ENCODE data around the gene FASLG.
"Not testable (repeated sequence)": the region's sequence is repeated elsewhere in the genome, so short reads cannot be mapped to it uniquely, and the experiment has no call there.

The FASLG gene, protein sequence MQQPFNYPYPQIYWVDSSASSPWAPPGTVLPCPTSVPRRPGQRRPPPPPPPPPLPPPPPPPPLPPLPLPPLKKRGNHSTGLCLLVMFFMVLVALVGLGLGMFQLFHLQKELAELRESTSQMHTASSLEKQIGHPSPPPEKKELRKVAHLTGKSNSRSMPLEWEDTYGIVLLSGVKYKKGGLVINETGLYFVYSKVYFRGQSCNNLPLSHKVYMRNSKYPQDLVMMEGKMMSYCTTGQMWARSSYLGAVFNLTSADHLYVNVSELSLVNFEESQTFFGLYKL

DNA sequence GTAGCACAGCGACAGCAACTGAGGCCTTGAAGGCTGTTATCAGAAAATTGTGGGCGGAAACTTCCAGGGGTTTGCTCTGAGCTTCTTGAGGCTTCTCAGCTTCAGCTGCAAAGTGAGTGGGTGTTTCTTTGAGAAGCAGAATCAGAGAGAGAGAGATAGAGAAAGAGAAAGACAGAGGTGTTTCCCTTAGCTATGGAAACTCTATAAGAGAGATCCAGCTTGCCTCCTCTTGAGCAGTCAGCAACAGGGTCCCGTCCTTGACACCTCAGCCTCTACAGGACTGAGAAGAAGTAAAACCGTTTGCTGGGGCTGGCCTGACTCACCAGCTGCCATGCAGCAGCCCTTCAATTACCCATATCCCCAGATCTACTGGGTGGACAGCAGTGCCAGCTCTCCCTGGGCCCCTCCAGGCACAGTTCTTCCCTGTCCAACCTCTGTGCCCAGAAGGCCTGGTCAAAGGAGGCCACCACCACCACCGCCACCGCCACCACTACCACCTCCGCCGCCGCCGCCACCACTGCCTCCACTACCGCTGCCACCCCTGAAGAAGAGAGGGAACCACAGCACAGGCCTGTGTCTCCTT lies at the start of gene FASLG:
FASLG (plus strand) TSS at position 233 of the 583 bp plus-strand sequence; CDS start at position 332, 99 bp downstream.
- intact Hi-C loops (cut with DNase I): no loop called here
- DNase-seq: peak in 1 of 10 donors; percentile 78

DNA sequence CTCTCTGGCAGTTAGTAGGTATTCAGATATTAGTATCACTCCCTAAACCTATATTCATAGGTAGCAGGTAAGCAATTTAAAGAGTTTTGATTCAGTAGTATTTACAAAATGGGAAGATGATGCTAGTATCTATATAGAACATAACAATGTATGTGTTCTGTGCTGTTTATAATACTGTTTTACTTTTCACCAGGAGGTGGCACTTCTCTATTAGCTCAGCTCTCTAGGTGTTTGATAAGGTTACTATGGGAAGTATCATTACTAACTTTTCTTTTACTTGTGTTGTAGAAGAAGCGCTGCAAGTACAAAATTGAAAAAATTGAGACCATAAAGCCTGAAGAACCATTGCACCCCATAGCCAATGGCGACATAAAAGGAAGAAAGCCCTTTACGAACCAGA lies 49.4 kb upstream of the FASLG start:
- intact Hi-C loops (cut with DNase I): no loop called here
- DNase-seq: no peak

DNA sequence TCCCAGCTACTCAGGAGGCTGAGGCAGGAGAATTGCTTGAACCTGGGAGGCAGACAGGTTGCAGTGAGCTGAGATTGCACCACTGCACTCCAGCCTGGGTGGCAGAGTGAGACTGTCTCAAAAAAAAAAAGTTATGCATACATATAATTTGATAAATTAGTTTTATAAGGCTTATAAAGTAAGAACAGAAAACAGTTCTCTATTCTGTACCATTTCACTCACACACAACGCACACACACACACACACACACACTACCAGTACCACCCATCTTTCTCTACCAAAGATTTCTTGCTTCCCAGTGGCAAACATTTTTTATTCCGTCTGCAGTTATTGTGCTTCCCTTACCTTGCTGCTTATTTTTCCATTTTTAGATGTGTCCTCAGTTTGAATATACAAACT lies 46.4 kb upstream of the FASLG start:
- intact Hi-C loops (cut with DNase I): loop anchor here (10.0 kb wide), 1 partner anchor 102 kb away; no protein-coding TSS in a partner anchor
- no peak for DNase-seq

DNA sequence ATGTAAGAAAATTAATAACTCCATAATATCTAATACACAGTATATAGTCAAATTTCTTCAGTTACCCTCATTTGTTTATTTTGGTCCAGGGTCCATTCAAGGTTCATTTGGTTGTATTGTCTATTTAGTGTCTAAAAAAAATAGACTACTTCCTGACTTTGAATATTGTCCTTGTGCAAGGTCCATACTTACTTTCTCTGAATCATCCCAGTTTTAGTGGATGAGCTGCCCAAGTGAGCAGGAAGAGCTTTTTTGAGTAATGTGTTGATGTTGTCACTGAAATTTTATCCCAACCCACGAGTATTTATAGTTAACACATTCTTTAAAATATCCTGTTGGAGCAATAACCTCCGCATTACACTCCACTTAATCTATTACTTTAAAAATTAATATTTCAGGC lies 45.6 kb upstream of the FASLG start:
- intact Hi-C loops (cut with DNase I): loop anchor here (10.0 kb wide), 1 partner anchor 102 kb away; no protein-coding TSS in a partner anchor
- DNase-seq: no peak

DNA sequence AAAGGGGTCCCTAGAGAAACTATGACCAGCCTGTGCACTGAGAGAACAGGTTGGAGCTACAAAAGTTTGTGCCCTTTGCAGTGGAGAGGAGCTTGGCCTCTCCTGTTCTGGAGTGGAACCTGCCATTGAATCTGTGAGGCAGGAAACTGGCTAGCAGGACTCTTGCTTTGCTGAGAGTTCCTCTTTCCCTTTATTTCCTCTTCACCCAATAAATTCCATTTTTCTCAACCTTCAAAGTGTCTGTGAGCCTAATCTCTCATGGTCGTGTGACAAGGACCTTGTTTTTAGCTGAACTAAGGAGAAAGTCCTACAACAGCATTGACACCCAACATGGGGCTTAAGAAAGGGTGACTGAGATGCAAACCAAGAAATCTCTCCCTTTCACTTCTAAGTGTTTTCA lies 42.7 kb upstream of the FASLG start:
- intact Hi-C loops (cut with DNase I): loop anchor here (10.0 kb wide), 1 partner anchor 99 kb away; no protein-coding TSS in a partner anchor
- DNase-seq: no peak

DNA sequence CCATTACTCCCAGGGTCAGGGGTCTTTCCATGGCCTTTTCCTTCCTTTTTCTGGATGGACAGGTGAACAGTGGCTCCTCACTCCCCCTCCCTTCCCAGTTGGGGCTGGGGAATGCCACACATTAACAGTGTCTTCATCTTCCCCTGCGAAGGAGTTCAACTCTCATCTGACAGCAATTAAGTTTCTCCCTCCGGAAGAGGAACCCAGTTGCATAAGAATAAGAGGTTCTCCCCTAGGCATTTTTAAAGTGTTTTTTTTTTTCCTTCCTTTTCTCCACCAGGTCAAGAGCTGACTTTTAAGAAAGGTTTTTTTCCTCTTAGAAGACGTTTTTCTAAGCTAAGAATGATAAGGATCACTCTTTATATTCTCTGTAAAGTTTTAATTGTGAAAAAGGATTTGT lies 42.3 kb upstream of the FASLG start:
- intact Hi-C loops (cut with DNase I): loop anchor here (10.0 kb wide), 1 partner anchor 98 kb away; no protein-coding TSS in a partner anchor
- DNase-seq: no peak

DNA sequence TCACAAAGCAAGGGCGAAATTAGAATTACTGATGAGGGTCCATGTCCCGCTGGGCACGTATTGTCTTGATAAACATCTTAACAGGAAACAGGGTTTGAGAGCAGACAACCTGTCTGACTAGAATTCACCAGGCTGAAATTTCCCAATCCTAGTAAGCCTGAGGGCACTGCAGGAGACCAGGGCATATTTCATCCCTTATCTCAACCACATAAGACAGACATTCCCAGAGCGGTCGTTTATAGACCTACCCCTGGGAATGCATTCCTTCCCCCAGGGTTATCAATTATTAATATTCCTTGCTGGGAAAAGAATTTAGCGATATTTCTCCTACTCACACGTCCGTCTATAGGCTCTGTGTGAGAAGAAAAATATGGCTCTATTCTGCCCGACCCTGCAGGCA lies 38.3 kb upstream of the FASLG start:
- DNase-seq; intact Hi-C loops (cut with DNase I): not testable (repeated sequence)

DNA sequence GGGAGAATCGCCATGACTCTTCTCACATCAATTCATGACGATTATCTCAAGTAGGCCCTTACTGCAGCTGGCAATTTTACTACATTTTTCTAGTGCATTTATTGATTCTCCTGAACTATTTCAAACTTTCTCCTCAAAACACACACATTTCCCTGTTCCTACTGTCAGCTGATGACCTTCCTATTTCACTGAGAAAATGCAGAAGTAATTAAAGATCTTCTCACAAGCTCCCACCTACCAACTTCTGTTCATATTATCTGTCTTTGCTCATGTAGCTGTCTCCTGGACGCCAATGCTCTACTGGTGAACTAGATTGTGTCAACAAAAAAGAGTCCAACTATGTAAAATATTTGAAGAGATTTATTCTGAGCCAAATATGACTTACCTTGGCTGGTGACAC lies 36.4 kb upstream of the FASLG start:
- DNase-seq: no peak
- intact Hi-C loops (cut with DNase I): no loop called here

DNA sequence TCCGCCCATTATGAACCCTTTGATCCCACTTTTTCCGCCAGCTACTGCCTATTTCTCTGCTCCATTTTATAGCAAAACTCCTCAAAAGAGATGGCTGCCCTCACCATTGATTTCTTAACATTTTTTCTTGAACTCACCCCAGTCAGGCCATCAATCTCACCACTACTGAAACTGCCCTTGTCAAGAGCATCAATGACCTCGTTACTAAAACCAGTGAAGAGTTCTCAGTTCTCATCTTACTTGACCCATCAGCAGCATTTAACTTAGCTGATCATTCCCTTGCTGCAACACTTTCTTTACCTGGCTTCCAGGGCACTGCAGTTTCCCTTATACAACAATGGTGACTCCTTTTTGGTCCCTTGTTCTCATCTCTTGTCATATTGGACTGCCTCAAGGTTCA lies 35.2 kb upstream of the FASLG start:
- intact Hi-C loops (cut with DNase I): no loop called here
- no peak for DNase-seq

DNA sequence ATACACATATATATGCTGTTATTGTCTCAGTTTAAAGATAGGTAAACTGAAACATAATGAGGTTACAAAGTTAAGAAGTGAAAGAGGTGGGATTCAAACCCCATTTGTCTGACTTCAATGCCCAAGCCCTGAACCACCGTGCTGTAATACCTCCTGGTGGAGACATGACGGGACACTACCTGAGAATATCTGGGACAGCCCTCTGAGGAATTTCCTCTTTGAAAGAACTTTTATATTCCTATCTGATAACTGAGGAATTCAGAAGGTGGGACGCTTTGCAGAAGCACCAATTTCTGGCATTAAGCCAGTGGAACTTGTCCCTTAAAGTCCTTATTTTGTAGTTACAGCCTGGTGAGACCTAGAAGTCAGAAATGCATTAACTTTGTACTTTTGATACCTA lies 32.1 kb upstream of the FASLG start:
- DNase-seq: no peak
- intact Hi-C loops (cut with DNase I): no loop called here

DNA sequence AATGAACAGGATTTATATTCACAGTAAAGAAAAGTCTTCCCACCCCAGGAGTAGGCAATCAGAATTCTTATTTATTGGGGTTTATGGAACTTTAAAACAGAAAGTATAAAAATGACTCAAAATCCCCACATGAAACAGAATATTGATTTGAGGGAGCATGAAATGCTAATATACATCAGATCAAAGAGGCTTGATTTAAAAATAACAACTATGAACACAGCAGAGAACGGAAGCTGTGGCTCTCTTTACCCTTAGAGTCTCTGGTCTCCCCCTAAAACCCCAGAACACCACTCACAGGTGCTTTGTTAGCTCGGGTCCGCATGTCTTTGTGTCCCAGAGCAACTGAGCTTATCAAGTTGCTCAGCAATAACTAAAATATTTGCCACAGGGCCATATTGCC lies 31.2 kb upstream of the FASLG start:
- no peak for DNase-seq
- intact Hi-C loops (cut with DNase I): no loop called here

DNA sequence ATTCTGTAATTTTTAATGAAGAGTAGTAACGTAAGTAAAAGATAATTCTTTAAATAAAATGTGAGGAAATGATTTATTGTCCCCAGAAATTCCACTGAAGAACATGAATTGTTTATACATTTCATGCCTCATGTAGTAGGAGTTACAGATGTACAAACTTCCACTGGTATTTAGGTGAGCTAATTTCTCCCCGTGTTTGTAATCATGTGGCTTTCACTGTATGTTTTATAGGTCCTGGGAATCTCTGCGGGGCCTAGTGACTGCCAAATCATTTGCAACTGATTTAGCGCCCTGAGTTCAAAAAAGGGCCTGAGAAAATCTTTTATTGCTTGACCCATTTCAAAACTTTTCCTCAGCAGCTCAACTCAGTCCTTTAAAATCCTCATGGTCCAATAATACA lies 30.5 kb upstream of the FASLG start:
- intact Hi-C loops (cut with DNase I): no loop called here

DNA sequence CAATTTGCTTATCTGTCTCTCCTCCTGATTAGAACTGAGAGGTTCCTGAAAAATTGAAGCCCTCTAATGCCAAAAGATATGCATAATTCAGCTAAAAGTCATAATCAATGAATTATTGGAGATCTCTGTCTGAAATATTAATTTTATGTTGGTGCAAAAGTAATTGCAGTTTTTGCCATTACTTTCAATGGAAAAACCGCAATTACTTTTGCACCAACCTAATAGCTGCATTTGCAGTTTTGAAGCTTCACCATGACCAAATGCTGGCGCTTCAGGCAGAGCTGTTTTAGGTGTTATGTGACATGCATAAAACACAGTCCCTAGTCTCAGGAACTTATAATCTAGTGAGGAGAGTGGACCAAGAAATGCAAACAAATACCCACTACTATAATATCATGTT lies 29.7 kb upstream of the FASLG start:
- intact Hi-C loops (cut with DNase I): no loop called here
- no peak for DNase-seq

More for the DNA sequence above, 30.5 kb upstream of the FASLG start:
- no peak for DNase-seq

DNA sequence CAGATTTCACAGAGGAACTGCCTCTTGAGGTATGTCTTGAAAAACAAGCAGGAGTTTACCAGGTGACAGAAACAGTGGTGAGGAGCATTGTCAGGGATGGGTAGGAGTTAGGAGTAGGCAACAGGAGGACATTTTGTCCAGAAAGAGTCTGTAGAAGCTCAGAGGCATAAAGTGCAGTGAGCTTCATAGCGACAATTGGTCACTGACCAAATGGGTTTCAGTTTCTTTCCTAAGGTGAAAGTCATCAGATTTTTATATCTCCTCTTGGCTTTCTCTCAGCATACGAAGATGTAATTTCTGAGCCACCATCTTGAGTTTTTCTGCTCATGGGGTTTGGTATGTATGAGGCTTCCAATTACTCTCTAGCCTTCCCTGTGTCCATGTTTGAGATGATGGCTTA lies 29.3 kb upstream of the FASLG start:
- DNase-seq: no peak
- intact Hi-C loops (cut with DNase I): no loop called here

DNA sequence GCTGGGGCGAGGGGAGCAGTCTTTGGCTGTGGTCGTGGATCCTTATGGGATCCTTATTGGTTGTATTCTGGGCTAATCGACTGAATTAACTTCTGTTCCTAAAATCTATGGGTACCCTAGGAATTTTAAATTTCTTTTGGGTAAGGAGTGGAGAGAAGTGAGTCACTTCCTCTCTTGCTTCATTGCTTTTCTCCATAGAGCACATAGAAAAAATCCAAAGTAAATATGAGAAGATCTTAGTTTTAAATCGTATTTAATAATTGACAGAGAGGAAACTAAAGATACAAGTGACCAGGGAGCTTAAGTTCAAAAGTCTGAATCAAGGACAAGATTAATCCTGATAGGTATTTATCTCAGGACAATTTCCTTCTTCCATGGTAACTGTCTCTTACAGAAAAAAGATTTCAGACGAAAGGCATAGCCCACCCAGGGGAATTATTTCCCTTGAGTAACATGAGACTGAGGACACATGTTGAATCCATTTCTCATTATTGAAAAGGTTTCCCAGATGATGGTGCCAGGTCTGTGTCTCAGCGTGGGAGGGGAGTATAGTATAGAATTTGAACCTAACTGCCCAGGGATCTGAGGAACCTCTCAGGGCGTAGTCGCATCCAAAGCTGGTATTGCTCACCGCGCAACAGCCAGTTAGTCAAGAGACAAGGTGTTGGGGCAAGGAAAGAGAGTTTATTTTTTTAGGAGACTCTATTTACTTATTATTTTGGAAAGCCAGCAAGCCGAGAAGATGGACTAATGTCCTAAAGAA lies 28.7 kb upstream of the FASLG start:
- intact Hi-C loops (cut with DNase I): no loop called here

DNA sequence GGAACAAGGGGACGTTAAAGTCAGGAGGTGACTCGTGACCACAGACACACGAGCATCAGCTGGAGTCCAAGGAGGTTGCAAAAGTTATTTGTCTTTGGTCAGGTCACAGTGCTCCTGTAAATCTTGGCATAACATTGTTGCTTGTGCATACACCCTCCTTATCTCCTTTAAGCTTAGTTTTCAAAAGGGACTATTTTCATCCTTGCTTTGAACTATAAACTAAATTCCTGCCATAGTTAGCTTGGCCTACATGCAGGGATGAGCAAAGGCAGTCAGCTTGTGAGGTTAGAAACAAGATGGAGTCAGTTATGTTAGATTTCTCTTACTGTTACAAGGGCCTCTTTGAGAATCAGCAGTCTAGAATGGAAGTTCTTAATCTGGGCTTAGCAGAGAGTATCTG lies 28.0 kb upstream of the FASLG start:
- no peak for DNase-seq
- intact Hi-C loops (cut with DNase I): no loop called here

More for the DNA sequence above, 28.7 kb upstream of the FASLG start:
- no peak for DNase-seq

DNA sequence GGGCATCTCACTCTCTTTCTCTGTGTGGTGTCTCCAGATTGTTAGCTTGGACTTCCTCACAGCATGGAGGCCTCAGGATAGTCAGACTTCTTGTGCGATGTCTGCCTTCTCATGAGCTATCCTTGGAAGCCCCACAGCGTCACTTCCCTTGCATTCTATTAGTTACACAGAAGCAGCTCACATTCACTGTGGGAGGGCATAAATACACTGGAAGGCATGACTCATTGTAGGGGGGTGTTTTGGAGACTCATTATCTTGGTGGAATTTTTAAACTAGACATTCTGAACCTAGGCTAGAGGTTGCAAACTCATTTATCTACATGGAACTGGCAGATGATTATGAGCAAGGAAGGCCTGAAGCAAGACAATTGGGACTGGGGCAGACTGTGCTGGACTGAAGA lies 21.4 kb upstream of the FASLG start:
- intact Hi-C loops (cut with DNase I): no loop called here
- DNase-seq: no peak

DNA sequence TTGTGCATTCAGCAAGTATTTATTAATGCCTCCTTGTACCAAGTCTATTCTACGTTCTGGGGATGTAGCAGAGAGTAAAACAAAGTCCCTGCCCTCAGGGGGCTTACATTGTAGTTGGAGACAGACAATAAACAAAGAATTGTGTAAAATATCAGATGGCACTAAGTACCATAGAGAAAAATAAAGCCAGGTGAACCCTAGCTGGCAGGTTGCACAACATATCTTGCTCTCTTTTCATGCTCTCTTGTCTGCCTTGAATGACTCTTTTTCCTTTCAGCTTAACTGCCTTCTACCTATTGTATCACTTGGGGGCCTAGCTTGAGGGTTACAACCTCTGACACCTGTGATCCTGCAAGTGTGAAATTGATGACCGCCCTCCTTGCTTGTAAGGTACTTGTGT lies 20.7 kb upstream of the FASLG start:
- intact Hi-C loops (cut with DNase I): no loop called here
- DNase-seq: no peak

DNA sequence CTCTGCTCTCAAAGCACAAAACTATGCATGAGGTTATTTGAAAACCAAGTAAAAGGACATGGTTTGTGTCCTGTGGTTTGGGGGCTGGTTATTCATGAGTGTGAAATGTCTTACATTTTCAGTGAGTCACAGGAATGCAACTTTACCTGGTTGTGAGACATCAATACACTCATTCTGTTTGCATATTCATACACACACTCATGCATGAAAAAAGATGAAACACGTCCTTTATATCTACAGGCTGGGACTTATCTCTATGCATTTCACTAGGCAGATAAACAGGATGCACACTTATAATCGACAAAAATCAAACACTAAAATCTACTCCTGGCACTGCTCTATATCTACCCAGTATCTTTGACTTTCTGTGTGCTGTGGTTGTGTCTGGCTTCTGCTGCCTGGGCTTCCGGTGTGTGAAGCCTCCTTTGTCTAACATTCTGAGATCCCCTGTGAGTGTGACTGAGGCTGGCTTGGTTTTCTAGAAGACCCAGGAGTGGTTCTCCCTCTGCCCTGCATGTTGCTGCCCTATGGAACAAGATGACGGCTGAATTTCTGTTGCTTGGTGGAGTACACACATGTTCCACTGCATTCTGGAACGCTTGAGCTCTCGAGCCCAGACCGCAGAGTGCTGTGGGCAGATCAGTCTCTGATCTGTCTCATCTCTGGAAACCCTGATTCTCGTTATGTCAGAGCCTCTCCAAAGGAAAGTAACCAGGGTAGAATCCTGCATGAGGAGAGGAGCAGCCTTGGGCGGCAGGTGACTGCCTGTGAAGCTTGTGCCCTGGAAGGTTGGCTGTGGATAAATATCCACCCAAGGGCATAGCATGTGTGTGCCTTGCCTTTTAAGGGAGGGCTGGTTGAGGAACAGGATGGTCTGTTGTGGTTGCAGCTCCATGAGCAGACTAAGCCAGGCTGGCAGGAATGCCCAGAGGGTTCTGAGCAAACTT lies 19.7 kb upstream of the FASLG start:
- DNase-seq: peak in 1 of 10 donors; percentile 78
- intact Hi-C loops (cut with DNase I): no loop called here

DNA sequence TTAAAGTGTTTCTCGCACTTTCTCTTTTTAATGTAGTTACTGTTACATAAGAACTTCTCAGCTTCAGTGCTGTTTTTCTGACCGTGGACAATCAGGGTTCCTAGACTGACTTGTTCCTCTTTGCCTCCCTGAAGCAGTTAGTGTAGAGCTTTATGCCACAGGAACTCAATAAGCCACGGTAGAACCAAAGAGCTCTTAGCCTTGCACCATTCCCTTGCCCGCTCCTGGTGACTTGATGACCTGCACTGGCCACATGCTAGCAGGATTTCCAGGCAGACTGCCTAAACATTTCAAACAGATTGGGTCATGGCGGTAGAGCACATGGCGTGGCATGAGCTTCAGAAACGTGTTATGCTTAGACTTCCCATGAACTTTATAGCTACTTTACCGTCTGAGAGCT lies 18.8 kb upstream of the FASLG start:
- no peak for DNase-seq
- intact Hi-C loops (cut with DNase I): no loop called here

All from posterior cingulate gyrus (tissue), 11 donors.